Measurements from ENCODE around the gene FGGY. TPM values are rescaled to one million over a fixed set of nuclear protein-coding genes. Genes with fewer than 3 reads are reported as not detected.
"Not testable (repeated sequence)": the region's sequence is repeated elsewhere in the genome, so short reads cannot be mapped to it uniquely, and the experiment has no call there.

Gene FGGY
- total RNA-seq, 1 donor: 10.8 TPM

GRCh38 chr1:59432531-59433439 is 135.9 kb downstream of the FGGY start:
- no peak for DNase-seq (ENCODE audit: low read depth in 2 of 3, low spot score in 2 of 3)

- DNase-seq (ENCODE audit: low read depth in 2 of 3, low spot score in 2 of 3): no peak
Observed at GRCh38 chr1:59433440-59433813, 136.5 kb downstream of the FGGY start.

GRCh38 chr1:59434336-59434735 is 137.4 kb downstream of the FGGY start:
- DNase-seq (ENCODE audit: low read depth in 2 of 3, low spot score in 2 of 3): no peak

GRCh38 chr1:59436637-59437036 is 139.7 kb downstream of the FGGY start:
- no peak for DNase-seq (ENCODE audit: low read depth in 2 of 3, low spot score in 2 of 3)

GRCh38 chr1:59438058-59438560 is 141.2 kb downstream of the FGGY start:
- DNase-seq (ENCODE audit: low read depth in 2 of 3, low spot score in 2 of 3): no peak

- no peak for DNase-seq (ENCODE audit: low read depth in 2 of 3, low spot score in 2 of 3)
Observed at GRCh38 chr1:59442492-59442891, 145.6 kb downstream of the FGGY start.

- DNase-seq (ENCODE audit: low read depth in 2 of 3, low spot score in 2 of 3): no peak
Observed at GRCh38 chr1:59443310-59443709, 146.4 kb downstream of the FGGY start.

- no peak for DNase-seq (ENCODE audit: low read depth in 2 of 3, low spot score in 2 of 3)
Observed at GRCh38 chr1:59444520-59444919, 147.6 kb downstream of the FGGY start.

- no peak for DNase-seq (ENCODE audit: low read depth in 2 of 3, low spot score in 2 of 3)
Observed at GRCh38 chr1:59445040-59445439, 148.1 kb downstream of the FGGY start.

- no peak for DNase-seq (ENCODE audit: low read depth in 2 of 3, low spot score in 2 of 3)
Observed at GRCh38 chr1:59446257-59446901, 149.5 kb downstream of the FGGY start.

GRCh38 chr1:59452026-59452425 is 155.1 kb downstream of the FGGY start:
- no peak for DNase-seq (ENCODE audit: low read depth in 2 of 3, low spot score in 2 of 3)

GRCh38 chr1:59452559-59452958 is 155.7 kb downstream of the FGGY start:
- no peak for DNase-seq (ENCODE audit: low read depth in 2 of 3, low spot score in 2 of 3)

- no peak for DNase-seq (ENCODE audit: low read depth in 2 of 3, low spot score in 2 of 3)
Observed at GRCh38 chr1:59453297-59453968, 156.5 kb downstream of the FGGY start.

GRCh38 chr1:59455206-59455605 is 158.3 kb downstream of the FGGY start:
- DNase-seq (ENCODE audit: low read depth in 2 of 3, low spot score in 2 of 3): no peak

- DNase-seq (ENCODE audit: low read depth in 2 of 3, low spot score in 2 of 3): no peak
Observed at GRCh38 chr1:59457786-59458185, 160.9 kb downstream of the FGGY start.

GRCh38 chr1:59458884-59459283 is 162.0 kb downstream of the FGGY start:
- no peak for DNase-seq (ENCODE audit: low read depth in 2 of 3, low spot score in 2 of 3)

- DNase-seq (ENCODE audit: low read depth in 2 of 3, low spot score in 2 of 3): not testable (repeated sequence)
Observed at GRCh38 chr1:59462942-59463341, 166.0 kb downstream of the FGGY start.

- DNase-seq (ENCODE audit: low read depth in 2 of 3, low spot score in 2 of 3): not testable (repeated sequence)
Observed at GRCh38 chr1:59465478-59465877, 168.6 kb downstream of the FGGY start.

GRCh38 chr1:59468828-59469428 is 172.0 kb downstream of the FGGY start:
- DNase-seq (ENCODE audit: low read depth in 2 of 3, low spot score in 2 of 3): no peak

- not testable (repeated sequence) for DNase-seq (ENCODE audit: low read depth in 2 of 3, low spot score in 2 of 3)
Observed at GRCh38 chr1:59471991-59472570, 175.2 kb downstream of the FGGY start.

GRCh38 chr1:59473831-59474230 is 176.9 kb downstream of the FGGY start:
- no peak for DNase-seq (ENCODE audit: low read depth in 2 of 3, low spot score in 2 of 3)

All from hematopoietic multipotent progenitor cell (in vitro differentiated cells).